ENCODE data around the gene PCBD2. TPM values are rescaled to one million over a fixed set of nuclear protein-coding genes. Genes with fewer than 3 reads are reported as not detected.

The PCBD2 gene
- total and polyA plus RNA-seq, 2 of the 8 experiments (the other 6 are each of a cell fraction or from before 2014, with no cell fraction given), result 4.8 to 10.3 TPM

GRCh38 chr5:134873987-134874830 lies 30.7 kb upstream of the PCBD2 start, which contains the start of gene TXNDC15 (continued):
- no peak for TF ChIP-seq CHD7 (IDR thresholded peaks at IDR 0.05; ENCODE audit: insufficient replicate concordance, low read length)
- no peak for TF ChIP-seq NANOG (IDR thresholded peaks at IDR 0.05; ENCODE audit: insufficient read depth, low read depth, low read length, poor library complexity, severe bottlenecking)
- TF ChIP-seq SP2 (IDR thresholded peaks at IDR 0.05; ENCODE audit: low read length), result no peak
- no peak for TF ChIP-seq EP300 (IDR thresholded peaks at IDR 0.05; ENCODE audit: borderline replicate concordance in 1 of 2, low read depth in 2 of 2, low read length in 2 of 2)
- TF ChIP-seq ATF2 (IDR thresholded peaks at IDR 0.05; ENCODE audit: low read length), result no peak
- no peak for TF ChIP-seq JUND (IDR thresholded peaks at IDR 0.05; ENCODE audit: low read length)
